Heart left ventricle (tissue), 16 donors: ENCODE results near the gene CAV1. TPM values are rescaled to one million over a fixed set of nuclear protein-coding genes. Genes with fewer than 3 reads are reported as not detected.

ENCODE experiments used
- ATAC-seq, 4 donors: fragments of 200-7000 bp; cut with Tn5 transposase; one replicate each; pipeline ENCODE4 v1.9.1; 2020 to 2022; ENCODE audit warnings: moderate library complexity in 4 of 4, mild to moderate bottlenecking in 3 of 4, moderate number of reproducible peaks in 1 of 4
- DNase-seq, 5 donors: peaks; one replicate each; pipeline ENCODE4 v3.0.0-alpha.2; 2020
- H3K27ac ChIP-seq, 12 donors: fragments of 200-600 bp; sonication (generic) in 4 of 12; one replicate each; pipeline versions ENCODE4 v1.5.0 to v1.8.0; 2016 to 2022; ENCODE audit warnings: mild to moderate bottlenecking in 2 of 12
- H3K27me3 ChIP-seq, 9 donors: fragments of 200-600 bp; sonication (generic) in 2 of 9; one replicate each; pipeline versions ENCODE4 v1.5.1 to v1.8.0; 2016 to 2022; ENCODE audit warnings: mild to moderate bottlenecking in 3 of 9
- H3K36me3 ChIP-seq, 9 donors: fragments of 200-600 bp; sonication (generic) in 2 of 9; one replicate each; pipeline versions ENCODE4 v1.5.0 to v1.8.0; 2018 to 2022; ENCODE audit warnings: mild to moderate bottlenecking in 2 of 9
- H3K4me1 ChIP-seq, 12 donors: fragments of 200-600 bp; sonication (generic) in 4 of 12; one replicate each; pipeline versions ENCODE4 v1.5.0 to v1.8.0; 2016 to 2022; ENCODE audit warnings: mild to moderate bottlenecking in 3 of 12
- H3K4me3 ChIP-seq, 12 donors: fragments of 200-600 bp; sonication (generic) in 4 of 12; one replicate each; pipeline versions ENCODE4 v1.5.0 to v1.8.0; 2017 to 2022; ENCODE audit warnings: mild to moderate bottlenecking in 9 of 12, moderate library complexity in 4 of 12
- H3K9me3 ChIP-seq, 12 donors: fragments of 200-600 bp; sonication (generic) in 4 of 12; one replicate each; pipeline versions ENCODE4 v1.5.0 to v1.8.0; 2016 to 2022; ENCODE audit warnings: mild to moderate bottlenecking in 1 of 12
- CTCF ChIP-seq, 12 donors: fragments of 200-600 bp; sonication (generic) in 4 of 12; IDR thresholded peaks; one replicate each; pipeline versions ENCODE4 v1.5.0 to v1.8.0; 2018 to 2022; ENCODE audit warnings: antibody characterized with exemption in 12 of 12, mild to moderate bottlenecking in 5 of 12
- POLR2A ChIP-seq, 2 donors: fragments of 450-650 bp; IDR thresholded peaks; one replicate each; pipeline ENCODE4 v1.6.1; 2017; ENCODE audit warnings: antibody characterized with exemption in 2 of 2, mild to moderate bottlenecking in 2 of 2, moderate library complexity in 2 of 2
- WGBS, 4 donors: extraction: QIAGEN DNeasy Blood & Tissue Kit in 2 of 4; methylation state at CpG; one replicate each; pipeline versions ENCODE4 v1.1.5 to v1.1.7; 2013 to 2018; 5-methylcytosine and 5-hydroxymethylcytosine counted together
- intact Hi-C, 10 donors: fragments of 100-400 bp; cut with DNase I; formaldehyde crosslinking; loops; one replicate each; pipeline versions ENCODE4 v1.11.1 to v1.14.2; 2022
- polyA plus RNA-seq, 2 donors: library from polyadenylated mRNA; stranded (reverse); fragments of 200-250 nt; gene quantifications; one replicate each; pipeline ENCODE4 v1.2.3, GENCODE V29; 2013
- total RNA-seq, 9 donors: library from RNA; depleted of rRNA in 2 of 9; stranded (reverse); fragments of >200 nt in 2 of 9; fragmentation: NEBNext Ultra II Directional in 3 of 9; extraction: Animal tissue kit (Norgen Biotek cat#: 25700) in 3 of 9; gene quantifications; one replicate each; pipeline versions ENCODE4 v1.1.0 to v1.2.4, GENCODE V29; 2016 to 2023
- donor health status: ischemic (EF 13 %, LVEDD 7.1; RV severe dilation, severe dysfunction).
- donor health status: healthy with polysubstance abuse.
- donor health status: DM: no; HTN: yes; CAD: no.
- donor health status: DM: no; HTN: no; CAD: no.
- donor health status: ischemic (EF 25% LVEDD 6.9; RV normal size, moderate dysfunction).
- donor health status: ischemic (EF 25% LVEDD 5.7; RV mildly dilated, moderate dysfunction).
- donor health status: healthy.
- donor health status: DM: yes; HTN: yes; CAD: no.
- donor health status: ischemic (EF 35%, LVEDD 5.7; RV mildly dilated, moderate dysfunction).
- donor health status: nonischemic (EF 11% LVEDD 7.7; RV severe dilation, severe dysfunction).
- donor health status: DM: yes; HTN: yes; CAD: no.
- donor health status: PGD.
- donor health status: ischemic (EF 29% LVEDD 5.4; RV normal size, mild dysfunction).
- donor health status: nonischemic (EF 23%, LVEDD 6.1; RV moderate dilation, normal function).

Gene CAV1
- total and polyA plus RNA-seq, 11 donors, result 125 to 408 (median 281) TPM

GRCh38 chr7:116571037-116571436 lies 46.2 kb downstream of the CAV1 start:
- peak overlapping the region in 6 of 12 donors; percentile 11 to 61 (median 18) for H3K27ac ChIP-seq
- no peaks in the 10 kb centered on the region for H3K9me3 ChIP-seq
- no peaks in the 10 kb centered on the region for H3K36me3 ChIP-seq
- no peak for TF ChIP-seq CTCF (IDR thresholded peaks at IDR 0.05)
- TF ChIP-seq POLR2A (IDR thresholded peaks at IDR 0.05), result no peak
- peak in 2 of 4 donors; percentile 47 to 61 for ATAC-seq
- intact Hi-C loops, result loop anchor here in 1 of 10 donors (5.0 kb wide), 1 partner anchor 44 kb away; the partner anchor contains the start of gene CAV1
- DNase-seq, result no peak
- H3K4me1 ChIP-seq, result peaks cover 0 to 55% (median 30%) of the 10 kb centered on the region in 12 donors
- WGBS, 4 donors, result 55 to 74% (median 68%) methylated on average over 1 of the region's 1 CpG
- H3K27me3 ChIP-seq, result no peaks in the 10 kb centered on the region
- H3K4me3 ChIP-seq, result no peak overlapping the region

DNA sequence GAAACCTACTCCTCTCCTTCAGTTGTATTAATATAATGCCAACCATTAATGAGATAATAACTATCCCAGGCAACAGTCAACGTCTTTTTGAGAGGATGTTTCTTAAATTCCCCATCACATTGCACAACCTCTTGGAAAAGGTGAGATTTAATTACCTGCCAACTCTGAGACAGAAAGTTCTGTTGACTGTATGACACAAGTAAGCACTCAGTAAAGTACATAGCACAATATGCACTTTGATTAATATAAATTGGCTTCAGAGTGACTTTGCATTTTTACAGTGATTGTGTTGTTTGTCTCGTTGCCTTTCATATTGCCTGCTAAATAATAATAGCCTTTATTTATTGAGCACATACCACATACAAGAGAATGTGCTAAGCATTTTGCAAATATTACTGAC lies 46.7 kb downstream of the CAV1 start:
- no peak for DNase-seq
- H3K27me3 ChIP-seq, result no peaks in the 10 kb centered on the region
- no peaks in the 10 kb centered on the region for H3K9me3 ChIP-seq
- 39 to 61% (median 48%) methylated on average over 2 of the region's 2 CpGs for WGBS, 4 donors
- no peak overlapping the region for H3K4me3 ChIP-seq
- no peak for ATAC-seq
- TF ChIP-seq POLR2A (IDR thresholded peaks at IDR 0.05) (no peak), CTCF (IDR thresholded peaks at IDR 0.05) (no peak)
- H3K4me1 ChIP-seq, result peaks cover 0 to 60% (median 35%) of the 10 kb centered on the region in 12 donors
- H3K27ac ChIP-seq, result peak overlapping the region in 5 of 12 donors; percentile 2 to 24 (median 11)
- H3K36me3 ChIP-seq, result no peaks in the 10 kb centered on the region
- intact Hi-C loops, result loop anchor here in 1 of 10 donors (5.0 kb wide), 1 partner anchor 44 kb away; the partner anchor contains the start of gene CAV1

GRCh38 chr7:116572036-116572435 lies 47.2 kb downstream of the CAV1 start:
- H3K4me3 ChIP-seq, result no peak overlapping the region
- TF ChIP-seq CTCF (IDR thresholded peaks at IDR 0.05), result no peak
- TF ChIP-seq POLR2A (IDR thresholded peaks at IDR 0.05), result no peak
- WGBS, 4 donors, result 91 to 94% (median 94%) methylated on average over 3 of the region's 3 CpGs
- H3K27me3 ChIP-seq, result no peaks in the 10 kb centered on the region
- peak overlapping the region in 1 of 12 donors; percentile 2 for H3K27ac ChIP-seq
- H3K4me1 ChIP-seq, result peaks cover 0 to 64% (median 39%) of the 10 kb centered on the region in 12 donors
- no peaks in the 10 kb centered on the region for H3K9me3 ChIP-seq
- ATAC-seq (no peak), DNase-seq (no peak)
- intact Hi-C loops, result loop anchor here in 1 of 10 donors (5.0 kb wide), 1 partner anchor 45 kb away; the partner anchor contains the start of gene CAV1
- no peaks in the 10 kb centered on the region for H3K36me3 ChIP-seq

DNA sequence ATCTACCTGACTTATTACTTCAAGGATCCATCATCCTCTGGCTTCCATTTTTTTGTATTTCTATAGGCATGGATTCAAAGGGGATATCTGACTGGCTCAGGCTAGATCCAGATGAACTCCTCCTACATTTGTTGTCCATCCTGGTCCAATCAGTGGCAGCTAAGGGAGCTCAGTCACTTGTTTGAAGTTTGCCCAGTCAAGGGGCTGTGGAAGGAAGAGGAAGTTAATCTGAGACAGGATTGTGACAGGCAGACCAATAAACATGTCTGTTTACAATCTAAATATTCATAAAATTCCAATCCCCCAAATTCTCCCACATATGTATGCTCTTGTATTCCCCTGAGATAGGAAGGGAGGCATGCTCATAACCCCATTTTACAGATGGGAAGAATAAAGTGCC lies 48.7 kb downstream of the CAV1 start:
- intact Hi-C loops, result loop anchor here in 1 of 10 donors (5.0 kb wide), 1 partner anchor 46 kb away; the partner anchor contains the start of gene CAV1

More for the DNA sequence above, 48.7 kb downstream of the CAV1 start:
- DNase-seq (no peak), ATAC-seq (no peak)
- H3K4me3 ChIP-seq, result no peak overlapping the region
- no peaks in the 10 kb centered on the region for H3K27me3 ChIP-seq
- H3K27ac ChIP-seq, result peak overlapping the region in 11 of 12 donors; percentile 11 to 74 (median 38)
- TF ChIP-seq CTCF (IDR thresholded peaks at IDR 0.05), result no peak
- TF ChIP-seq POLR2A (IDR thresholded peaks at IDR 0.05), result no peak
- H3K36me3 ChIP-seq, result no peaks in the 10 kb centered on the region
- H3K4me1 ChIP-seq, result peaks cover 0 to 72% (median 48%) of the 10 kb centered on the region in 12 donors
- H3K9me3 ChIP-seq, result no peaks in the 10 kb centered on the region
